DMS153 (cell line): ENCODE results near the gene HFE.
"Not testable (repeated sequence)": the region's sequence is repeated elsewhere in the genome, so short reads cannot be mapped to it uniquely, and the experiment has no call there.

Source experiments
- DNase-seq: peaks from one replicate; lab custom pipeline; 2025; lab: John Stamatoyannopoulos, UW

The HFE gene, protein sequence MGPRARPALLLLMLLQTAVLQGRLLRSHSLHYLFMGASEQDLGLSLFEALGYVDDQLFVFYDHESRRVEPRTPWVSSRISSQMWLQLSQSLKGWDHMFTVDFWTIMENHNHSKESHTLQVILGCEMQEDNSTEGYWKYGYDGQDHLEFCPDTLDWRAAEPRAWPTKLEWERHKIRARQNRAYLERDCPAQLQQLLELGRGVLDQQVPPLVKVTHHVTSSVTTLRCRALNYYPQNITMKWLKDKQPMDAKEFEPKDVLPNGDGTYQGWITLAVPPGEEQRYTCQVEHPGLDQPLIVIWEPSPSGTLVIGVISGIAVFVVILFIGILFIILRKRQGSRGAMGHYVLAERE

DNA sequence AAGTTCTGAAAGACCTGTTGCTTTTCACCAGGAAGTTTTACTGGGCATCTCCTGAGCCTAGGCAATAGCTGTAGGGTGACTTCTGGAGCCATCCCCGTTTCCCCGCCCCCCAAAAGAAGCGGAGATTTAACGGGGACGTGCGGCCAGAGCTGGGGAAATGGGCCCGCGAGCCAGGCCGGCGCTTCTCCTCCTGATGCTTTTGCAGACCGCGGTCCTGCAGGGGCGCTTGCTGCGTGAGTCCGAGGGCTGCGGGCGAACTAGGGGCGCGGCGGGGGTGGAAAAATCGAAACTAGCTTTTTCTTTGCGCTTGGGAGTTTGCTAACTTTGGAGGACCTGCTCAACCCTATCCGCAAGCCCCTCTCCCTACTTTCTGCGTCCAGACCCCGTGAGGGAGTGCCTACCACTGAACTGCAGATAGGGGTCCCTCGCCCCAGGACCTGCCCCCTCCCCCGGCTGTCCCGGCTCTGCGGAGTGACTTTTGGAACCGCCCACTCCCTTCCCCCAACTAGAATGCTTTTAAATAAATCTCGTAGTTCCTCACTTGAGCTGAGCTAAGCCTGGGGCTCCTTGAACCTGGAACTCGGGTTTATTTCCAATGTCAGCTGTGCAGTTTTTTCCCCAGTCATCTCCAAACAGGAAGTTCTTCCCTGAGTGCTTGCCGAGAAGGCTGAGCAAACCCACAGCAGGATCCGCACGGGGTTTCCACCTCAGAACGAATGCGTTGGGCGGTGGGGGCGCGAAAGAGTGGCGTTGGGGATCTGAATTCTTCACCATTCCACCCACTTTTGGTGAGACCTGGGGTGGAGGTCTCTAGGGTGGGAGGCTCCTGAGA lies at the start of gene HFE:
HFE (plus strand) TSS at position 146 of the 832 bp plus-strand sequence; CDS start at position 158, 12 bp downstream.
- peak; percentile 37 for DNase-seq

DNA sequence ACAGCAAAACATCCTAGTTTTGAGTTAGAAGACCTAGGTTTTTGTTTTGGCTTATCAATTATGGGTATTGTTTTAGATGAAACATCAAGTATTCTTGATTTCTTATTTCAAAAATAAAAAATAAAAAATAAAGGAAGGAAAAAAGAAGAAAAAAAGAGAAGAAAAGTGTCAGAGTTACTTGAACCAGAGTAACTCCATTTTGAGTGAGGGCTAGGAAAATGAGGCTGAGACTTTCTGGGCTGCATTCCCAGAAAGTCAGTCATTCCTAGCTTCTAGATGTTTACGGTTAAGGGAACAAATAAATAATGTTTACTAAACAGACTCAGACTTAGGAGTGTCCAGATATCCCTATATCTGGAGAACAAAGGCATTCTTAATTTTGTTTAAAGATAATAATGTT lies 45.3 kb upstream of the HFE start:
- DNase-seq, result no peak

DNA sequence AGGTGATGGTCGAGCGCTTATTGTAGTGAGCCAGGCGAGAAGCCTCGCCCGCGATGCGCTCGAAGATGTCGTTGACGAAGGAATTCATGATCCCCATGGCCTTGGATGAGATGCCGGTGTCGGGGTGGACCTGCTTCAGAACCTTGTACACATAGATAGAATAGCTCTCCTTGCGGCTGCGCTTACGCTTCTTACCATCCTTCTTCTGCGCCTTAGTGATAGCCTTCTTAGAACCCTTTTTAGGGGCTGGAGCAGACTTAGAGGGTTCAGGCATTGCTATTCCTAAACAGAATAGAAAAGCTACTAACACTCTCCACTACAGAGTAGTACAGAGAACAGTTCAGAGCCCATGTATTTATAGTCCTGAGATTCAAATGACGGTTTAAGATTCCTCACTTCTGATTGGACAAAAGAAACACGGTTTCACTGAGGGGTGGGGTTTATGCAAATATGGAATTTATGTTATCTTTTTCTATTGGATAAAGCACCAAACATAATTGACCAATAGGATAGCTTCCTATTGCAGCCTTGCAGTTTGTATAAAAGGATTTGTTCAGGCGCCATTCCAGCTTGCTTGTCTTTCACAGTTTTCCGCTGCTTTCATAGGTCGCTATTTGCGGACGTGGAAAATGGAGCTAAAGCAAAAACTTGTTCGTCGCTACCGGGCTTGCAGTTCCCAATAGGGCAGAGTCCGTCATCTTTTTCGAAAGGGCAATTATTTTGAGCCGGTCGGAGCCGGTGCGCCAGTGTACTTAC lies 43.7 kb upstream of the HFE start:
- peak; percentile 98 for DNase-seq

DNA sequence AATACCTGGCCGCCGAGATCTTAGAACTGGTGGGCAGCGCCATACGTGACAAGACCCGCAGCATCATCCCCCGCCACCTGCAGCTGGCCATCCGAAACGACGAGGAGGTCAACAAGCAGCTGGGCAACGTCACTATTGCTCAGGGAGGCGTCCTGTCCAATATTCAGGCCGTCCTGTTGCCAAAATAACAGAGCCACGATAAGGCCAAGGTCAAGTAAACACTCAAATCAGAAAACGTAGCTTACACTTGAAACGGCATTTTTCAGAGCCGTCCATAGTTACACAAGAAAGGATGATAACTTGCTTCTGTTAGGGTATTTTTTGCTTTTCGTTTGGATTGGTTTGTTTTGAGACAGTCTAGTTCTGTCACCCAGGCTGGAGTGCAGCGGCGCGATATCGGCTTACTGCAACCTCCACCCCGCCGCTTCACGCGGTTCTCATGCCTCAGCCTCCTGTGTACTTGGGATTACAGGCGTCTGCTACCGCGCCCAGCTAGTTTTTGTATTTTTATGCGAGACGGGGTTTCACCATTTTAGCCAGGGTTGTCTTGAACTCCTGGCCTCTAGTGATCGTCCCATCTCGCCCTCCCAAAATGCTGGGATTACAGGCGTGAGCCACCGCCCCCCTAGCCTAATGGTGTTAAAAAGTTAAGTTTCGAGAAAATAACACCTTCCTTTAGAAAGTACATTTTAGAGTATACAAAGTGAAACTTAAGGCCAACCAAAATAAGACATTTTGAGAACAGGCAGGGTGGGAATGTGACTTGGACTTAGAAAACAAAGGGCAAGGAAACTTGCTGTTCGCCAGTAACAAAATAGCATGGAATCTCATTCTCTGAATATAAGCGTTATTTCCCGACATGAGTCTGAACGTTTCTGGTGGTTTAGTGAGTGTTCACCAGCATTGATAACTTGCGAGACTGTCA lies 42.8 kb upstream of the HFE start:
- no peak for DNase-seq

DNA sequence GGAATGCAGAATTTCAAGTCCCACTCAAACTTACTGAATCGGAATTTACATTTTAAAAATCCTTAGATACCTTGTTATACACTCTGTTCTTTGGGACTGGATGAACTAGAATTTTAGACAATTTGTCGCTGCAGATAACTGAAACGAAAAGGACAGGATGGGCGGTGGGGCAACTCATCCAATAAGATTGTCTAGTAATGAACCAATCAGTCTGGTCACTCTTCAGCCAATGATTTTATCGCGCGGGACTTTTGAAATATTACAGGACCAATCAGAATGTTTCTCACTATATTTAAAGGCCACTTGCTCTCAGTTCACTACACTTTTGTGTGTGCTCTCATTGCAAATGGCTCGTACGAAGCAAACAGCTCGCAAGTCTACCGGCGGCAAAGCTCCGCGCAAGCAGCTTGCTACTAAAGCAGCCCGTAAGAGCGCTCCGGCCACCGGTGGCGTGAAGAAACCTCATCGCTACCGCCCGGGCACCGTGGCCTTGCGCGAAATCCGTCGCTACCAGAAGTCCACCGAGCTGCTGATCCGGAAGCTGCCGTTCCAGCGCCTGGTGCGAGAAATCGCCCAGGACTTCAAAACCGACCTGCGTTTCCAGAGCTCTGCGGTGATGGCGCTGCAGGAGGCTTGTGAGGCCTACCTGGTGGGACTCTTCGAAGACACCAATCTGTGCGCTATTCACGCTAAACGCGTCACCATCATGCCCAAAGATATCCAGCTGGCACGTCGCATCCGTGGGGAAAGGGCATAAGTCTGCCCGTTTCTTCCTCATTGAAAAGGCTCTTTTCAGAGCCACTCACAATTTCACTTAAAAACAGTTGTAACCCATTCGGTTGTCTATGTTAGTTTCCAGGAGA lies 41.9 kb upstream of the HFE start:
- peak; percentile 95 for DNase-seq

DNA sequence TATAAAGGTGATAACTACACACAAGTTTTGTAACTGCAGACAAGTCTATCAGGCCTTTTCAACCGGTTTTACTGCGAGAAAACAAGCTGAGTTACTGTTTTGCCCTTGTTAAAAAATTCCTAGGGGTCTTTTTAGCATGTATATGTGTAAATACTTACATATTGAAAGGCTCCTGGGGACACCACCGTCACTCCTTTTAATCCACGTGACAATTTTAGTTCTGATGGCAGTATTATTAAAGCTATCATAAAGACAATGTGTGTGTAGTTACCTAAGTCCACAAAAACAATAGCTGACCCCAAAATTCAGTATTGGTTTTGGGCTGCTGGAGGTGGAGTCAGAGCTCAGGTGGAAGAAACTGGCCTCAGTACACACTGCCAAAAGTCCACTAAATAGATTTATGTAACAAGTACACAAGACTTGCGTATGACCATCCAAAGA lies 41.3 kb upstream of the HFE start:
- no peak for DNase-seq

DNA sequence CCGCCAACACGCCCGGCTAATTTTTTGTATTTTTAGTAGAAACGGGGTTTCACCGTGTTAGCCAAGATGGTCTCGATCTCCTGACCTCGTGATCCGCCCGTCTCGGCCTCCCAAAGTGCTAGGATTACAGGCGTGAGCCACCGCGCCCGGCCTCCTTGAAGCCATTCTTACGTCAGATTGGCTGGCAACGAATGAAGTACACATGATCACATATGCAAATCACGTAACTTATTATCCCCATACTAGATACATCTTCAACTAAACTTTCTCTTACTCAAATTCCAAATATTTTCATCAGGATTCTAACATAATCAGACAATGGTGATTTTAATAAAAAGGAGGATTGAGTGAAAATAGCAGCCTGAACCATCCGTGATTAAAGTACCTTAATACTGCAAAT lies 39.9 kb upstream of the HFE start:
- DNase-seq, result not testable (repeated sequence)

DNA sequence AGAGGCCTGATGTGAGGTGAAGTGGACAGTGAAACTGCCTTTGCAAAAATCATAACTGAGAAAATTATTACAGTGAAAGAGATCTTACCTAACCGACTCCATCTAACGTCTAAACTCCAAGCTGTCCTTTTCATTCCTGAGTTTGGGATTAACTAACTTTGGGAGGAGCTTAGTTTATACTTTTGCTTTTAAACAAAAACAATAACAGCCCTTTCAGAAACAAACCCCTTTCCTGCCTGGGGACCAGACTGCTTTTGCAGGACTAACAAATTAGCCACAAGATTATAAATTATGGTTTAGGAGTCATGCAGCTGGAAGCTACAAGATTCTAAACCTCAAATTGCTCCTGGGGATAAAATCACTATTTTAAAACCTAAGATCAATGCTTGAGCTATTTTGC lies 38.6 kb upstream of the HFE start:
- DNase-seq, result no peak

DNA sequence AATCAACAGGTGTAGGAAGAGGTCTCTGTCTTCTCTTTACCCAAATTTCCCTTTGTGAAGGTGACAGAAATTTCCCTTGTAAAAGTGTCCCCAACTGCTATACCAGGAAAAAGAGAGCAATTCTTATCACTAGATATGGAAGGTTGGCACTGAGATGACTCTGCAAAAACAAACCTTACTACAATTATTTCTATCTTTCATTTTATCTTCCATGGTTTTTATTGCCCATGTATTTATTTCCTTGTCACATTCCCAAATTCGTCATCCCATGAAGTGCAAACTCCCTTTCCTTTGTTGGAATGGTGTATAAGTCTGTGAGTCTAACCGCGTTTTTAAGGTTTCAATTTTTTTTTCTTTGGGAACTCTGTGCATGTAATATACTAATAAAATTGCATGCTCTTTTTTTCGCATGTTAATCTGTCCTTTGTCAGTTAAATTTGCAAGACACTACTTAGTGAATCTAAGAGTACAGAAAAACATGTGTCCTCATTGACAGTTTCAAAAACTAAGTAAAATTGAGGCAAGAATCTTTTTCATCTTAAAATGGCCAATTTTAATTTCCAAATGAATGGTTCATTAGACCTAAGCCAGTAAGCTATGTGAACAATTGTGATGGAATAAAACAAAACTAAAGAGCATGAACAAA lies 35.4 kb upstream of the HFE start:
- no peak for DNase-seq

DNA sequence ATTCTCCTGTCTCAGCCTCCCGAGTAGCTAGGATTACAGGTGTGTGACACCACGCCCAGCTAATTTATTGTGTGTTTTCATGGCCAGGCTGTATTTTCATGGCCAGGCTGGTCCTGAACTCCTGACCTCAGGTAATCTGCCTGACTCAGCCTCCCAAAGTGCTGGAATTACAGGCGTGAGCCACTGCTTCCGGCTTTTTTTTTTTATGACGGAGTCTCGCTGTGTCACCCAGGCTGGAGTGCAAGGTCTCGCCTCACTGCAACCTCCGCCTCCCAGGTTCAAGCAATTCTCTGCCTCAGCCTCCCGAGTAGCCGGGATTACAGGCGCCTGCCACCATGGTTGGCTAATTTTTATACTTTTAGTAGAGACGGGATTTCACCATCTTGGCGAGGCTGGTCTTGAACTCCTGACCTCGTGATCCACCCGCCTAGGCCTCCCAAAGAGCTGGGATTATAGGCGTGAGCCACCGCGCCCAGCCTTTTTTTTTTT lies 34.4 kb upstream of the HFE start:
- not testable (repeated sequence) for DNase-seq

DNA sequence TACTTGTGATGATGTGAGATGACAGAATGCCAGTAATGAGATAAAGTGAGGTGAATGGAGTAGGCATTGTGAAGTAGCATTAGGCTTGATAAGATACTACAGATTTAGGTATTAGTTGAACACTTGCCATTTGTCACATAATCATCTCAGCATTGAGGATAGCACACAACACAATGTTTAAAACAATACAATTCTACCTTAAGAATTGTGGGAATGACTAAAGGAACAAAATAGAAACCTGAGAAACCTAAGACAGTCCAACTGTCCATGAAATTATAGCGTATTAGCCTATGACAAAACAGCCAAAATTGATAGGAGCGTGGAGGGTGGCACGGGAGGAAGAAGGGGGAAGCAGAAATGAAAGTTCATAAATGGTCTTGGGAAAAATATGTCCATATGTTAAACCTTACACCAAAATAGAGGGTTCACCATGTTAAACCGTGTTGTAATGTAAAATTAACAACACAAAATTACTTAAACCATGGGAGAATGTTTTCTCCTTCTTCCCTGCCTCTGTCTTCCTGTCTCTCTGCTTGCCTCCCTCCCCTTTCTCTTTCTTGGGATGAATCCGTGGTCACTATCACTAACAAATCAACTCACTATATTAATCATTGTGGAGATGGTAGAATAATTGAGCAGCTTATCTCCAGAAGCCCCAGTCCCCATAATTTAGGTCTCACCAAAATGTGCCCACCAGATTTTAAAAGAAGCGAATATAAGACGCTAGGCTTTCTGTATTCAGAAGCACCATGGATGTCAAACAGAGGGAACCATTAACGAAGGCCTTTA lies 33.0 kb upstream of the HFE start:
- DNase-seq, result no peak

DNA sequence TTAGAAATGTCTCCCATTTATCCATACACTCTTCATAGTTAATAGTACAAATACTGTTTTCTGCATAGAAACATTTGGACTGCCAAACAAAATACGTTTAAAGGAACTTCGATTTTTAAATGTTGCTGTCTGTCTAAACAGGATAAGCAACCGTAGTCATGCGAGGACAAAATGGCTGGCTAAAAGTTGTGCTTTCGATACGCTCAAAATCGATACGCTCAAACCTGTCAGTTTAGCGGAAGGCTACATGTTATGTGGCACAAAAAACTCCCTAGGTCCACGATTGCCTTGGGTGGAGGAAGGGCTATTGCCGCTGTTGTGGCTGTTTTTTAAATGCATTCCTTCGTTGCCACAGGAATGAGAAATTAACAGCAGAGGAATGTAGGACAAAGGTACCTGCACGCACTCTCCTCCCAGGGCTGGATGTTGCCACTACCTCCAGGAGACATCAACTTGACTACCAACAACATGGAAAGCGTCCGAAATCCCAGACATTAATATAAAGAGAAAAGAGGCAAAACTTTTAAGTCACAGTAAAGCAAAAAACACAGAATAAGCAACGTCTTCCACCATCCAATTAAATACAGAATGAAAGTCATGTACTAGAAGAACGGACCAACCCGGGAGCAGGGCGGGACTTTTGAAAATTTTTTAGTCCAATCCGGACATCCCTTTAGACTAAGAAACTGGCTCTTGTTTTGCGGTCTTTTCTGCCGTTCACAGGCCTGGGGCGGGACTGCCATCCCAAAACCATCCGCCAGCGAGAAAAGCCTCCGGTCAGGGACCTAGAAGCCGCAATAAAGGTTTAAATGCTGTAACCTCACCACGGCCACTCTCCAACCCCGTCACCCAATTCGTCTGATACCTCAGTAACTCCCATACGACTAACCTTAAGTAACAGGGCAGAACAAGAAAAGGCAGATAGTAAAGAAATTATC lies 32.2 kb upstream of the HFE start:
- peak; percentile 79 for DNase-seq

DNA sequence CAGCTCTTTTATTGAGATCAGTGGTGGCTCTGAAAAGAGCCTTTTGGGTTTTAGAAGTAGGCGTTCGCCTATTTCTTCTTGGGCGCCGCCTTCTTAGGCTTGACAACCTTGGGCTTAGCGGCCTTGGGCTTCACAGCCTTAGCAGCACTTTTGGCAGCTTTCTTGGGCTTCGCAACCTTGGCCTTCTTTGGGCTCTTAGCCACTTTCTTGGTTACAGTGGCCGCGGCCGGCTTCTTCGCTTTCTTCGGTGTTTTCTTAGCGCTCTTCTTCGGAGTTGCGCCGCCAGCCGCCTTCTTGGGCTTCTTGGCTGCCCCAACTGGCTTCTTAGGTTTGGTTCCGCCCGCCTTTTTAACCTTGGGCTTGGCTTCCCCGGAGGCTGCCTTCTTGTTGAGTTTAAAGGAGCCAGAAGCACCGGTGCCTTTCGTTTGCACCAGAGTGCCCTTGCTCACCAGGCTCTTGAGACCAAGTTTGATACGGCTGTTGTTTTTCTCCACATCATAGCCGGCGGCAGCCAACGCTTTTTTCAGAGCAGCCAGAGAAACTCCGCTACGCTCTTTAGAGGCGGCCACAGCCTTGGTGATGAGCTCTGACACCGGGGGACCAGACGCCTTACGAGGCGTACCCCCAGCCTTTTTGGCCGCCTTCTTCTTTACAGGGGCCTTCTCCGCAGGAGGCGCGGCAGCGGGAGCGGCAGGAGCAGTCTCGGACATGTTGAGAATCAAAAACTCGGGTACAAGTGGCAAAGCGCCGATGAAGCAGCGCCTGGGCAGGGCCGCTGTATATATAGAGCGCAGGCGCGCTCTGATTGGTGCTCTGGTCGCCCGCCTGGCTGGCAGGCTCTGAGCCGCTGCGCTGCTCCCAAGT lies 31.3 kb upstream of the HFE start:
- DNase-seq, result peak; percentile 63

DNA sequence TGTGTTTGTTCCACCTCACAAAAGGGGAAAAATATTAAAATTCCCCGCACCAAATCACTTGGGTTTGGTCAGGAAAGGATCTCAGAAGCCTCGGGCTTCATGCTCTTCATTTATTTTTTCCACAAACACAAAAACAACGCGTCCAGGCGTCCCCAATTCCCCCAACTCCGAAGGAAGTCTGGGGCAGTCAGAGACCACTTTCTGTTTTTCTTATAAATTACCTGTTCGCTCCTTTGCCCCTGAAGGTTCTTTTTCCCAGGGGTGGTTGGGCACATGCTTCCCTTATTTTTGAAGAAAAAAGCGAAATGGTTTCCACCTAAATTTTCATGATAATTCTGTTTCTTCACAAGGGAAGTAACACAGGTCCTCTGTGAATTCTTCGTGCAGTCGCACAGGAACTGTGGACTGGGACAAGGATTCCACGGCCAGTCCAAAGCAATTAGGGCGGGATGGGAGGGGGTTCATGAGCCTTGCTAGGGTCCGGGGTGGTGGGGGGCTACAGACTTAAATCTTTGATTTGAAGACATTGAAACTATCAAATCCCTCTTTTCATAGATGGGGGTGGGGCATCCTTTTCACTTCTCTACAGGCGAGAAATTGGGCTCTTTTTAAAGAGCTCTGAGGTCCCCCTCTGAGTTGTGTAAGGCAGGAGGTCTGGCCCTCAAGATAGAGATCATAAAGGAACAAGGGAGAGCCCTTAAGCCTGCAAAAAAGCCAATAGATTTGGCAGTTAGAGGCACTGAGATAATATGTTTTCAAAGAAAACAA lies 30.5 kb upstream of the HFE start:
- peak; percentile 11 for DNase-seq

DNA sequence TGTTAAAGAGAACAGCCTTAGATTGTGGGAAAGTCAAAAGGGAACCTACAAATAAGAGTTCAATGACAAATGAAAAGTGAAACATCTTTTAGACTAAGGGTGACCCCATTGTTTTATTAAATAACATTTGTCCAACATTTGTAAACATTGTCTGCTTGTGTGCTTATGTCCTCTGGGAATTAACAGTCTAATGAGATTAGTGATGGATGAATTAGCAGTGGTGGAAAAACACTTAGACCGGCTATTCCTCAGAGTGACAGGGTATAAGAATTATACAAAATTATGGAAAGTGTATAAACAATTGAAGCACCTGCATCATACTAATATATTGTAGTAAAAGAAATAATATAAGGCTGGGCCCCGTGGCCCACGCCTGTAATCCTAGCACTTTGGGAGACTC lies 29.3 kb upstream of the HFE start:
- DNase-seq, result no peak

DNA sequence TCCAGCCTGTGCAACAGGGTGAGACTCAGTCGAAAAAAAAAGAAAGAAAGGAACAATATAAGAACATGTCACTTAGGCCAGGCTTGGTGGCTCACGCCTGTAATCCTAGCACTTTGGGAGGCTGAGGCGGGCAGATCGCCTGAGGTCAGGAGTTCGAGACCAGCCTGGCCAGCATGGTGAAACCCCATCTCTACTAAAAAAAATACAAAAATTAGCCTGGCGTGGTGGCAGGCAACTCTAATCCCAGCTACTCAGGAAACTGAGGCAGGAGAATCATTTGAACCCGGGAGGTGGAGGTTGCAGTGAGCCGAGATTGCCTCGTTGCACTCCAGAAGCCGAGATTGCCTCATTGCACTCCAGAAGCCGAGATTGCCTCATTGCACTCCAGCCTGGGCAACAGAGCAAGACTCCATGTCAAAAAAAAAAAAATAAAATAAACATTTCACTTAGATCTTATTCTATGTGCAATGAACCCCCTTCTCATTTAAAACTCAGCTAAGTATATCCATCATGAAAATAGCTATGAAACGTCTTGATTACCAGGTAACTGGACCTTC lies 28.7 kb upstream of the HFE start:
- not testable (repeated sequence) for DNase-seq
